WTC11 (cell line): ENCODE results near the gene WDR7. TPM values are rescaled to one million over a fixed set of nuclear protein-coding genes. Genes with fewer than 3 reads are reported as not detected.
A peak's percentile ranks its signal among the peaks of the same experiment; 100 is the strongest.

Source experiments
- ATAC-seq: fragments of 200-7000 bp; cut with Tn5 transposase; 2 replicates; pipeline ENCODE4 v1.10.0; 2021; ENCODE audit warnings: mild to moderate bottlenecking, moderate library complexity
- Bru-seq: library from RNA; stranded (reverse); fragments of 400-500 nt; gene quantifications from one replicate; lab custom pipeline; 2021; lab: Mats Ljungman, UMichigan
- CTCF ChIA-PET: fragments of 300-600 bp; sonication (Branson Sonifier 250); formaldehyde crosslinking; loops from one replicate; lab custom pipeline; 2021; ENCODE audit warnings: antibody characterized with exemption; lab: Charles Lee
- POLR2A ChIA-PET: fragments of 350-600 bp; sonication (Branson Sonifier 250); formaldehyde crosslinking; loops from one replicate; lab custom pipeline; 2021; ENCODE audit warnings: antibody characterized with exemption; lab: Charles Lee
- DNase-seq: peaks from one replicate; pipeline ENCODE4 v3.0.0; 2021; ENCODE audit warnings: low spot score
- H3K27ac Mint-ChIP-seq: 2 replicates; pipeline ENCODE4 v1.8.0; 2021; ENCODE audit warnings: mixed read lengths
- H3K27me3 Mint-ChIP-seq: 2 replicates; pipeline ENCODE4 v1.8.0; 2021; ENCODE audit warnings: low read depth, mild to moderate bottlenecking, moderate library complexity, mixed read lengths
- H3K36me3 Mint-ChIP-seq: 2 replicates; pipeline ENCODE4 v1.8.0; 2021; ENCODE audit warnings: mixed read lengths
- H3K4me1 Mint-ChIP-seq: 2 replicates; pipeline ENCODE4 v1.8.0; 2022; ENCODE audit warnings: mixed read lengths
- H3K4me3 Mint-ChIP-seq: 2 replicates; pipeline ENCODE4 v1.8.0; 2021; ENCODE audit warnings: mild to moderate bottlenecking, moderate library complexity, mixed read lengths
- H3K9me3 Mint-ChIP-seq: 2 replicates; pipeline ENCODE4 v1.8.0; 2021; ENCODE audit warnings: mixed read lengths
- ATF2 ChIP-seq: sonication (generic); formaldehyde crosslinking; IDR thresholded peaks from 2 replicates; pipeline ENCODE4 v1.8.1; 2022; ENCODE audit warnings: low read depth, missing genetic modification reagents, borderline replicate concordance
- CBFB ChIP-seq: sonication (generic); formaldehyde crosslinking; IDR thresholded peaks from 2 replicates; pipeline ENCODE4 v1.8.1; 2022; ENCODE audit warnings: mild to moderate bottlenecking, low read depth, missing genetic modification reagents
- CREM ChIP-seq: sonication (generic); formaldehyde crosslinking; IDR thresholded peaks from 2 replicates; pipeline ENCODE4 v1.8.1; 2022; ENCODE audit warnings: mild to moderate bottlenecking, missing genetic modification reagents, moderate library complexity
- E2F5 ChIP-seq: sonication (generic); formaldehyde crosslinking; IDR thresholded peaks from 2 replicates; pipeline ENCODE4 v1.8.1; 2022; ENCODE audit warnings: mild to moderate bottlenecking, moderate library complexity, missing genetic modification reagents
- FOXP1 ChIP-seq: sonication (generic); formaldehyde crosslinking; IDR thresholded peaks from 2 replicates; pipeline ENCODE4 v1.8.0; 2022; ENCODE audit warnings: missing genetic modification reagents, mild to moderate bottlenecking, moderate library complexity, borderline replicate concordance
- FOXP4 ChIP-seq: sonication (generic); formaldehyde crosslinking; IDR thresholded peaks from 2 replicates; pipeline ENCODE4 v1.8.0; 2022; ENCODE audit warnings: mild to moderate bottlenecking, missing genetic modification reagents
- GABPB1 ChIP-seq: sonication (generic); formaldehyde crosslinking; IDR thresholded peaks from 2 replicates; pipeline ENCODE4 v1.8.1; 2023; ENCODE audit warnings: mild to moderate bottlenecking, missing genetic modification reagents
- GRHL2 ChIP-seq: fragments of 250-450 bp; sonication (Bioruptor Pico); IDR thresholded peaks from 2 replicates; pipeline ENCODE4 v1.8.0; 2022; ENCODE audit warnings: mild to moderate bottlenecking, moderate library complexity; ENCODE audit not compliant: insufficient replicate concordance, severe bottlenecking
- JUN ChIP-seq: sonication (generic); formaldehyde crosslinking; IDR thresholded peaks from 2 replicates; pipeline ENCODE4 v1.8.0; 2023; ENCODE audit warnings: mild to moderate bottlenecking, missing genetic modification reagents
- MAX ChIP-seq: sonication (generic); formaldehyde crosslinking; IDR thresholded peaks from 2 replicates; pipeline ENCODE4 v1.8.0; 2022; ENCODE audit warnings: mild to moderate bottlenecking, missing genetic modification reagents
- NFE2L1 ChIP-seq: sonication (generic); formaldehyde crosslinking; IDR thresholded peaks from 2 replicates; pipeline ENCODE4 v1.8.1; 2023; ENCODE audit warnings: missing genetic modification reagents
- NR2C2 ChIP-seq: sonication (generic); formaldehyde crosslinking; IDR thresholded peaks from 2 replicates; pipeline ENCODE4 v1.8.0; 2022; ENCODE audit warnings: mild to moderate bottlenecking, missing genetic modification reagents
- RELA ChIP-seq: sonication (generic); formaldehyde crosslinking; IDR thresholded peaks from 2 replicates; pipeline ENCODE4 v1.8.1; 2022; ENCODE audit warnings: missing genetic modification reagents, mild to moderate bottlenecking, borderline replicate concordance
- SP1 ChIP-seq: sonication (generic); formaldehyde crosslinking; conservative IDR thresholded peaks from 2 replicates; pipeline ENCODE4 v1.8.1; 2022; ENCODE audit warnings: missing genetic modification reagents
- TEAD1 ChIP-seq: sonication (generic); formaldehyde crosslinking; IDR thresholded peaks from 2 replicates; pipeline ENCODE4 v1.8.0; 2022; ENCODE audit warnings: mild to moderate bottlenecking, missing genetic modification reagents
- TEAD4 ChIP-seq: sonication (generic); formaldehyde crosslinking; IDR thresholded peaks from 2 replicates; pipeline ENCODE4 v1.8.0; 2022; ENCODE audit warnings: mild to moderate bottlenecking, missing genetic modification reagents
- TP53 ChIP-seq: sonication (generic); formaldehyde crosslinking; IDR thresholded peaks from 2 replicates; pipeline ENCODE4 v1.8.1; 2023; ENCODE audit warnings: mild to moderate bottlenecking, missing genetic modification reagents
- USF1 ChIP-seq: sonication (generic); formaldehyde crosslinking; IDR thresholded peaks from 2 replicates; pipeline ENCODE4 v1.8.0; 2022; ENCODE audit warnings: mild to moderate bottlenecking, missing genetic modification reagents
- USF2 ChIP-seq: sonication (generic); formaldehyde crosslinking; IDR thresholded peaks from 2 replicates; pipeline ENCODE4 v1.8.1; 2023; ENCODE audit warnings: mild to moderate bottlenecking, missing genetic modification reagents, moderate library complexity
- ZBTB43 ChIP-seq: sonication (generic); formaldehyde crosslinking; IDR thresholded peaks from 2 replicates; pipeline ENCODE4 v1.8.1; 2023; ENCODE audit warnings: mild to moderate bottlenecking, missing genetic modification reagents
- ZNF219 ChIP-seq: sonication (generic); formaldehyde crosslinking; IDR thresholded peaks from 2 replicates; pipeline ENCODE4 v1.8.0; 2023; ENCODE audit warnings: missing genetic modification reagents, mild to moderate bottlenecking, borderline replicate concordance
- ZNF232 ChIP-seq: sonication (generic); formaldehyde crosslinking; IDR thresholded peaks from 2 replicates; pipeline ENCODE4 v1.8.0; 2022; ENCODE audit warnings: mild to moderate bottlenecking, missing genetic modification reagents
- long read RNA-seq, 3 experiments: library from RNA in 1 of 3; library from capped mRNA in 1 of 3; library from polyadenylated mRNA in 1 of 3; unstranded in 2 of 3; stranded (forward) in 1 of 3; transcript quantifications; one replicate each; pipeline ENCODE4 v2.0.0, GENCODE V29; 2021
- total RNA-seq: library from RNA; stranded (reverse); gene quantifications from 3 replicates; pipeline ENCODE4 v1.2.3, GENCODE V29; 2021

WDR7 gene
- total RNA-seq (10.1 to 12.2 TPM (median 11.7 TPM) in 3 replicates), Bru-seq, nascent RNA (percentile 59 among the genes with signal in this experiment)
- long read RNA-seq, experiment 1, full-length matches to known transcripts: 18 of 51 reads
- long read RNA-seq, experiment 1, partial matches to known transcripts: 24 of 51 reads
- long read RNA-seq, experiment 1, other reads (novel, unspliced or antisense): 9 of 51 reads
- long read RNA-seq, experiment 2, full-length matches to known transcripts: 1 of 10 reads
- long read RNA-seq, experiment 2, partial matches to known transcripts: 8 of 10 reads
- long read RNA-seq, experiment 2, other reads (novel, unspliced or antisense): 1 of 10 reads
- long read RNA-seq, experiment 3, partial matches to known transcripts: 1 of 1 reads
- long read RNA-seq, experiment 3, other reads (novel, unspliced or antisense): 0 of 1 reads

- H3K4me3 Mint-ChIP-seq: peak within 1 kb of the TSS; percentile 80
- H3K36me3 Mint-ChIP-seq: no peaks in the 10 kb centered on the region
- peak within 1 kb of the TSS; percentile 96 for H3K27ac Mint-ChIP-seq
- POLR2A ChIA-PET: interaction anchor here (1.2 to 1.7 kb wide), 2 partner anchors 12 to 13 kb away, joined by 5 to 9 read pairs; no protein-coding TSS in a partner anchor
- H3K27me3 Mint-ChIP-seq: no peaks in the 10 kb centered on the region; the same call in 1 of the 2 replicates
- peak; percentile 94 for DNase-seq
- peaks cover 12% of the 10 kb centered on the region for H3K4me1 Mint-ChIP-seq
- ATAC-seq: peak; percentile 98
- CTCF ChIA-PET: interaction anchor here (1.2 kb wide), 1 partner anchor 32 kb away, joined by 3 read pairs; no protein-coding TSS in a partner anchor
- H3K9me3 Mint-ChIP-seq: peaks cover 14% of the 10 kb centered on the region
- TF ChIP-seq CREM (peak; percentile 72), ZNF219 (CRISPR knock-in tag) (peak; percentile 29; the same call in 1 of the 2 replicates), JUN (no peak), NR2C2 (CRISPR knock-in tag) (peak; percentile 93), MAX (peak; percentile 50; the same call in 1 of the 2 replicates), FOXP4 (CRISPR knock-in tag) (0 out of 2 replicates have a peak, but pooled peaks have one; percentile 23), TP53 (CRISPR knock-in tag) (0 out of 2 replicates have a peak, but pooled peaks have one; percentile 28), FOXP1 (CRISPR knock-in tag) (peak; percentile 68; the same call in 1 of the 2 replicates), ATF2 (CRISPR knock-in tag) (no peak), USF1 (CRISPR knock-in tag) (peak; percentile 86), NFE2L1 (CRISPR knock-in tag) (peak; percentile 36; the same call in 1 of the 2 replicates), TEAD4 (CRISPR knock-in tag) (0 out of 2 replicates have a peak, but pooled peaks have one; percentile 28), CBFB (CRISPR knock-in tag) (0 out of 2 replicates have a peak, but pooled peaks have one; percentile 71), SP1 (CRISPR knock-in tag) (peak; percentile 78), GABPB1 (CRISPR knock-in tag) (peak; percentile 33; the same call in 1 of the 2 replicates), RELA (CRISPR knock-in tag) (no peak), TEAD1 (CRISPR knock-in tag) (peak; percentile 63), GRHL2 (no peak), USF2 (CRISPR knock-in tag) (peak; percentile 89), E2F5 (peak; percentile 97), ZNF232 (no peak), ZBTB43 (0 out of 2 replicates have a peak, but pooled peaks have one; percentile 62)
Observed at GRCh38 chr18:56650944-56651770, at the start of gene WDR7. Gene WDR7, plus strand, starts transcription at chr18:56651359. Its CDS starts 21,157 bp downstream, at chr18:56672516.
